AG04450 (cell line): ENCODE data around the gene RBBP4. TPM values are rescaled to one million over a fixed set of nuclear protein-coding genes. Genes with fewer than 3 reads are reported as not detected.

Experiments used
- CTCF ChIA-PET: fragments of 300-600, 350-600 bp; formaldehyde crosslinking; extraction: SDS; loops from one replicate; lab custom pipeline; 2022; ENCODE audit warnings: antibody characterized with exemption, inconsistent platforms; lab: Charles Lee
- POLR2A ChIA-PET: fragments of 350-600 bp; formaldehyde crosslinking; extraction: SDS; loops from one replicate; lab custom pipeline; 2021; ENCODE audit warnings: antibody characterized with exemption, inconsistent platforms; lab: Yijun Ruan, JAX
- DNase-seq: peaks from one replicate; pipeline ENCODE4 v3.0.0-alpha.2; 2011; ENCODE audit warnings: low read depth, low spot score
- H3K27ac ChIP-seq: one replicate; pipeline ENCODE4 v1.5.1; 2012; ENCODE audit warnings: low read depth, low read length, control low read depth
- H3K27me3 ChIP-seq: one replicate; pipeline ENCODE4 v1.6.0; 2012; ENCODE audit warnings: low read length; ENCODE audit not compliant: control insufficient read depth, insufficient read depth
- H3K4me3 ChIP-seq: 2 replicates; pipeline ENCODE4 v1.5.1; 2011; ENCODE audit warnings: mild to moderate bottlenecking, low read depth, low read length, control low read depth
- H3K9me3 ChIP-seq: 2 replicates; pipeline ENCODE4 v1.5.1; 2012; ENCODE audit warnings: low read length; ENCODE audit not compliant: control insufficient read depth, insufficient read depth
- polyA plus RNA-seq: library from polyadenylated mRNA; depleted of rRNA; stranded (reverse); fragments of >200 nt; gene quantifications from 2 replicates; pipeline ENCODE4 v1.2.3, GENCODE V29; 2011
- TF ChIP-seq, protein P1 (sequence below): IDR thresholded peaks from 2 replicates; pipeline ENCODE4 v1.5.1; 2011; ENCODE audit warnings: low read depth, low read length, control low read depth, inconsistent platforms

Gene RBBP4
- polyA plus RNA-seq, 1 experiment: 154 TPM

DNA sequence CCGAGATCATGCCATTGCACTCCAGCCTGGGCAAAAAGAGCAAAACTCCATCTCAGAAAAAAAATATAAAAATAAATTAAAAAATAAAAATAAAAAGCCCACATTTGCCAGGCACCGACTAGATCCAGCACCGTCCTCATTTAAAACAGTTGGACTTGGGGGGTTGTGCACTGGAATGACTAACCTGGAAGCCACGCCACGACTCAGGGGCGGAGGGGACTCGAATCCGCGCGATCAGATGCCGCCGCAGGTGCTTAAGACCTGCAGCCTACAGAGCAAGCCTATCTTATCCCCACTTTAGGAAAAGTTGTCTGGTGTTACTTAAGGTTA, 39.2 kb upstream of the RBBP4 start:
- CTCF ChIA-PET: no interaction called here

DNA sequence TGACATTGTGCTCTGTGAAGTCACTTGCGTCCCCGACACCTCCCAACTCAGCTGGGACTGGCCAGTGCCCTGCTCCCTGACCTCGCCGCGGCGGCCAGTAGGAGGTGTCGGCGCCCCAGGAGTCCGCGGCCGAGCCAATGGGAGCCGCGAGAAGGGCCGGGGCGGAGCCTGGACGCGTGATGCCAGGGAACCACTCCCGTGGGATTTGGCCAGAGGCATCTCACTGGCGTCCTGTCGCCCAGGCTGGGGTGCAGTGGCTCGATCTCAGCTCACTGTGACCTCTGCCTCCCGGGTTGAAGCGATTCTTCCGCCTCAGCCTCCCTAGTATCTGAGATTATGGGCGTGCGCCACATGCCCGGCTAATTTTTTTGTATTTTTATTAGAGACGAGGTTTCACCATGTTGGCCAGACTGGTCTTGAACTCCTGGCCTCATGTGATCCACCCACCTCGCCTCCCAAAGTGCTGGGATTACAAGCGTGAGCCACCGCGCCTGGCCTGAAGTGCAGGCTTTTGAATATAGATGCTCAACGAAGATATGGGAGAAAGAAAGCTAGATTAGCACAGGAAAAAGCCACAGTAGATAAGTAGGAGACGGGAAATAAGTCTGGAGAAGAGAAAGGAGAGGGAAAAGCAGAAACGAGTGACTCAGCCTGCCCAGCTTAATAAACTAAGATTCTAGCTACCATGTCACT, 38.7 kb upstream of the RBBP4 start:
- no peak overlapping the region for H3K27ac ChIP-seq
- TF ChIP-seq, protein P1, sequence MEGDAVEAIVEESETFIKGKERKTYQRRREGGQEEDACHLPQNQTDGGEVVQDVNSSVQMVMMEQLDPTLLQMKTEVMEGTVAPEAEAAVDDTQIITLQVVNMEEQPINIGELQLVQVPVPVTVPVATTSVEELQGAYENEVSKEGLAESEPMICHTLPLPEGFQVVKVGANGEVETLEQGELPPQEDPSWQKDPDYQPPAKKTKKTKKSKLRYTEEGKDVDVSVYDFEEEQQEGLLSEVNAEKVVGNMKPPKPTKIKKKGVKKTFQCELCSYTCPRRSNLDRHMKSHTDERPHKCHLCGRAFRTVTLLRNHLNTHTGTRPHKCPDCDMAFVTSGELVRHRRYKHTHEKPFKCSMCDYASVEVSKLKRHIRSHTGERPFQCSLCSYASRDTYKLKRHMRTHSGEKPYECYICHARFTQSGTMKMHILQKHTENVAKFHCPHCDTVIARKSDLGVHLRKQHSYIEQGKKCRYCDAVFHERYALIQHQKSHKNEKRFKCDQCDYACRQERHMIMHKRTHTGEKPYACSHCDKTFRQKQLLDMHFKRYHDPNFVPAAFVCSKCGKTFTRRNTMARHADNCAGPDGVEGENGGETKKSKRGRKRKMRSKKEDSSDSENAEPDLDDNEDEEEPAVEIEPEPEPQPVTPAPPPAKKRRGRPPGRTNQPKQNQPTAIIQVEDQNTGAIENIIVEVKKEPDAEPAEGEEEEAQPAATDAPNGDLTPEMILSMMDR: no peak
- no peak for DNase-seq
- POLR2A ChIA-PET: interaction anchor here (0.6 kb wide), 1 partner anchor 98 kb away, joined by 5 read pairs; no protein-coding TSS in a partner anchor
- H3K4me3 ChIP-seq: peak overlapping the region; percentile 47
- H3K9me3 ChIP-seq: no peaks in the 10 kb centered on the region
- H3K27me3 ChIP-seq: no peaks in the 10 kb centered on the region
- CTCF ChIA-PET: no interaction called here

More for the DNA sequence above, 39.2 kb upstream of the RBBP4 start:
- Histone ChIP-seq H3K9me3 (no peaks in the 10 kb centered on the region), H3K4me3 (peak overlapping the region; percentile 47), H3K27me3 (no peaks in the 10 kb centered on the region), H3K27ac (no peak overlapping the region)
- TF ChIP-seq, protein P1: no peak
- DNase-seq: no peak
- POLR2A ChIA-PET: no interaction called here

DNA sequence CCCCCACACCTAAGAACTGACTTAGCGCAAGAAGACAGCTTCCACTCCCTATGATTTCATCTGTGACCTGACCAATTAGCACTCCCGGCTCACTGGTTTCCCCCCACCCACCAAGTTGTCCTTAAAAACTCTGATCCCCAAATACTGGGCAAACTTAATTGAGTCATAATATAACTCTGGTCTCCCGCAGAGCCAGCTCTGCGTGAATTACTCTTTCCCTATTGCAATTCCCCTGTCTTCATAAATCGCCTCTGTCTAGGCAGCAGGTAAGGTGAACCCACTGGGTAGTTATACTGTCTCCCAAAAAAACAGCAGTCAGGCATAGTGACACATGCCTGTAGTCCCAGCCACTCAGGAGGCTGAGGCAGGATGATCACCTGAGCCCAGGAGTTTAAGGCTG, 37.5 kb upstream of the RBBP4 start:
- no peak overlapping the region for H3K4me3 ChIP-seq
- no peaks in the 10 kb centered on the region for H3K9me3 ChIP-seq
- ChIA-PET CTCF (no interaction called here), POLR2A (no interaction called here)
- TF ChIP-seq, protein P1: no peak
- no peaks in the 10 kb centered on the region for H3K27me3 ChIP-seq
- no peak overlapping the region for H3K27ac ChIP-seq
- DNase-seq: no peak

DNA sequence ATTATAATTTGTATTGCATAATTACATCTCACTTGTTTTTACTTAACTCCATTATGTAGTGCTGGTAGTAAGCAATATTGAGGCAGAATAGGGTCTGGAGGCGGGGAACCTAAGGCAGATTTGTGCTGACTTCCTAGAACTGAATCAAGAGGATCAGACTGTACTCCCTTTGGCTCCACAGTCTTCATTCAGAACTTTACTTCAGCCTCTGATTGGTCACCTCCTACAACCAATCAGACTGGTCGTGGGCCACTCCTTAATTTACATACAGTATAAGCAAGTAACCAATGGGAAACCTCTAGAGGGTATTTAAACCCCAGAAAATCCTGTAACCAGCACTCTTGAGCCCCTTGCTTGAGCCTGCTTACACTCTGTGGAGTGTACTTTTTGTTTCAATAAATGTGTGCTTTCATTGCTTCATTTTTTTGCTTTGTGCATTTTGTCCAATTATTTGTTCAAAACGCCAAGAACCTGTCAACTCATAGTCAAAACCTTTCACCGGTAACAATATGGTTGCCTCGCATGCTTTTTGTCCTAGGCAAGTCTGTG, 32.3 kb upstream of the RBBP4 start:
- no peak overlapping the region for H3K27ac ChIP-seq
- no peaks in the 10 kb centered on the region for H3K27me3 ChIP-seq
- TF ChIP-seq, protein P1: no peak
- POLR2A ChIA-PET: no interaction called here
- CTCF ChIA-PET: interaction anchor here (2.2 to 2.5 kb wide), 2 partner anchors 99 to 218 kb away, joined by 21 read pairs; no protein-coding TSS in a partner anchor
- no peak for DNase-seq
- H3K9me3 ChIP-seq: no peaks in the 10 kb centered on the region
- H3K4me3 ChIP-seq: no peak overlapping the region

DNA sequence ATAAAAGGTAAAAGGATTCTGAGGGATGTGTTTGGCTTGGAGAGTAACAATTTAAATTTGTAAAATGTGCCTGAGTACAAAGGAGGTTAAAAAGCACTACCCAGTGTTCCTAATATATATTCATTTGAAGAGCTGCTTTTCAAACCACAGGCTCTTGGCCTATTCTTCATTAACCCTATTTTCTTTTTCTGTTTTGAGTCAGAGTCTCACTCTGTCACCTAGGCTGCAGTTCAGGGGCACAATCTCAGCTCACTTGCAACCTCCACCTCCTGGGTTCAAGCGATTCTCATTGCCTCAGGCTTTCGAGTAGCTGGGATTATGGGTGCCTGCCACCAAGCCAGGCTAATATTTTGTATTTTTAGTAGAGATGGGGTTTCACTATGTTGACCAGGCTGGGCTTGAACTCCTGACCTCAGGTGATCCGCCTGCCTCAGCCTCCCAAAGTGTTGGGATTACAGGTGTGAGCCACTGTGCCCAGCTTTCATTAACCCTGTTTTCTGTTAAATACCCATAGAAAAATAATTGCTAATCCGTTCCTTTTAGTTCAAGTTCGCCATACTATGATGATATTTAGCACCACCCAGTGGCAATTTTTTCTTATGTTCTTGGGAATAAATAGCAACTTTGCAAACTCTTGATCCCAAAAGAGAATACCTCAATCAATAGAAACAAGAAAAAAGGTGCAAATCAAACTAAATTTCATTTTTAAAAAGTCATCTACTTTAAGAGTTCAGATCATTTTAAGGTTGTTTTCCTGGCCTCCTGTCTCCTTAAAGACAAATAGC, 31.1 kb upstream of the RBBP4 start:
- CTCF ChIA-PET: interaction anchor here (0.6 to 2.5 kb wide), 7 partner anchors 19 to 465 kb away, joined by 3 to 21 read pairs (median 4); no protein-coding TSS in a partner anchor

More for the DNA sequence above, 31.1 kb upstream of the RBBP4 start:
- H3K4me3 ChIP-seq: no peak overlapping the region
- DNase-seq: no peak
- TF ChIP-seq, protein P1: peak; percentile 29
- H3K9me3 ChIP-seq: no peaks in the 10 kb centered on the region
- POLR2A ChIA-PET: no interaction called here
- H3K27me3 ChIP-seq: no peaks in the 10 kb centered on the region
- no peak overlapping the region for H3K27ac ChIP-seq
